IPS-18c (cell line): ENCODE results near the gene CELF4.
A peak's percentile ranks its signal among the peaks of the same experiment; 100 is the strongest.

Experiments used
- H3K4me3 ChIP-seq: 2 replicates; pipeline ENCODE4 v1.7.0; 2013; ENCODE audit warnings: low read depth, mild to moderate bottlenecking, low read length, moderate library complexity; ENCODE audit not compliant: insufficient read depth
- H3K9me3 ChIP-seq: one replicate; pipeline ENCODE4 v1.6.1; 2013; ENCODE audit warnings: mild to moderate bottlenecking, low read length, moderate library complexity; ENCODE audit not compliant: control insufficient read depth, insufficient read depth

Gene CELF4

GRCh38 chr18:37253394-37254235 lies 312.0 kb downstream of the CELF4 start:
- H3K4me3 ChIP-seq = peak overlapping the region; percentile 53

GRCh38 chr18:37252854-37253393 lies 312.7 kb downstream of the CELF4 start:
- H3K9me3 ChIP-seq = no peaks in the 10 kb centered on the region
- H3K4me3 ChIP-seq = peak overlapping the region; percentile 53

More at GRCh38 chr18:37253394-37254235, 312.0 kb downstream of the CELF4 start:
- H3K9me3 ChIP-seq = no peaks in the 10 kb centered on the region

- Histone ChIP-seq H3K4me3 (no peak overlapping the region), H3K9me3 (no peaks in the 10 kb centered on the region)
Measured at GRCh38 chr18:37252342-37252741, 313.3 kb downstream of the CELF4 start.

GRCh38 chr18:37251679-37252078 lies 313.9 kb downstream of the CELF4 start:
- Histone ChIP-seq H3K9me3 (no peaks in the 10 kb centered on the region), H3K4me3 (no peak overlapping the region)

GRCh38 chr18:37249895-37250618 lies 315.5 kb downstream of the CELF4 start:
- H3K4me3 ChIP-seq = no peak overlapping the region
- H3K9me3 ChIP-seq = no peaks in the 10 kb centered on the region

- Histone ChIP-seq H3K4me3 (no peak overlapping the region), H3K9me3 (no peaks in the 10 kb centered on the region)
Measured at GRCh38 chr18:37249171-37249886, 316.3 kb downstream of the CELF4 start.

- Histone ChIP-seq H3K9me3 (no peaks in the 10 kb centered on the region), H3K4me3 (no peak overlapping the region)
Measured at GRCh38 chr18:37248281-37248680, 317.3 kb downstream of the CELF4 start.

- no peak overlapping the region for H3K4me3 ChIP-seq
- H3K9me3 ChIP-seq = no peaks in the 10 kb centered on the region
Measured at GRCh38 chr18:37247497-37248161, 318.0 kb downstream of the CELF4 start.

GRCh38 chr18:37246779-37247340 lies 318.7 kb downstream of the CELF4 start:
- no peak overlapping the region for H3K4me3 ChIP-seq
- no peaks in the 10 kb centered on the region for H3K9me3 ChIP-seq

GRCh38 chr18:37244618-37245017 lies 321.0 kb downstream of the CELF4 start:
- Histone ChIP-seq H3K9me3 (no peaks in the 10 kb centered on the region), H3K4me3 (no peak overlapping the region)

- Histone ChIP-seq H3K9me3 (no peaks in the 10 kb centered on the region), H3K4me3 (peak overlapping the region; percentile 20; the same call in 1 of the 2 replicates)
Measured at GRCh38 chr18:37243741-37244140, 321.9 kb downstream of the CELF4 start.

- Histone ChIP-seq H3K4me3 (no peak overlapping the region), H3K9me3 (no peaks in the 10 kb centered on the region)
Measured at GRCh38 chr18:37242826-37243560, 322.6 kb downstream of the CELF4 start.

- H3K9me3 ChIP-seq = no peaks in the 10 kb centered on the region
- no peak overlapping the region for H3K4me3 ChIP-seq
Measured at GRCh38 chr18:37242091-37242490, 323.5 kb downstream of the CELF4 start.

GRCh38 chr18:37238282-37239108 lies 327.1 kb downstream of the CELF4 start:
- no peak overlapping the region for H3K4me3 ChIP-seq
- no peaks in the 10 kb centered on the region for H3K9me3 ChIP-seq

GRCh38 chr18:37235583-37235982 lies 330.0 kb downstream of the CELF4 start:
- H3K9me3 ChIP-seq = no peaks in the 10 kb centered on the region
- H3K4me3 ChIP-seq = no peak overlapping the region
